Endothelial cell of umbilical vein (primary cell): ENCODE results near the gene PAK6.

Experiments used
- POLR2AphosphoS5 ChIP-seq: IDR thresholded peaks from 2 replicates; pipeline ENCODE4 v1.6.1; 2012; ENCODE audit warnings: low read depth, mild to moderate bottlenecking, control low read depth, low read length, moderate library complexity; ENCODE audit not compliant: insufficient read depth
- TF ChIP-seq, protein P1 (sequence below): IDR thresholded peaks from 2 replicates; pipeline ENCODE4 v1.6.1; 2011; ENCODE audit not compliant: insufficient read depth, insufficient read length
- TF ChIP-seq, protein P2 (sequence below), 2 donors: IDR thresholded peaks; 1 replicate in 1 of 2; 2 replicates in 1 of 2; pipeline ENCODE4 v1.5.1; 2011; ENCODE audit warnings: low read length in 2 of 2, mild to moderate bottlenecking in 2 of 2, moderate library complexity in 2 of 2, control low read depth in 1 of 2, inconsistent platforms in 1 of 2, low read depth in 1 of 2; ENCODE audit not compliant: insufficient read depth in 1 of 2; ENCODE audit errors: extremely low read depth in 1 of 2

DNA sequence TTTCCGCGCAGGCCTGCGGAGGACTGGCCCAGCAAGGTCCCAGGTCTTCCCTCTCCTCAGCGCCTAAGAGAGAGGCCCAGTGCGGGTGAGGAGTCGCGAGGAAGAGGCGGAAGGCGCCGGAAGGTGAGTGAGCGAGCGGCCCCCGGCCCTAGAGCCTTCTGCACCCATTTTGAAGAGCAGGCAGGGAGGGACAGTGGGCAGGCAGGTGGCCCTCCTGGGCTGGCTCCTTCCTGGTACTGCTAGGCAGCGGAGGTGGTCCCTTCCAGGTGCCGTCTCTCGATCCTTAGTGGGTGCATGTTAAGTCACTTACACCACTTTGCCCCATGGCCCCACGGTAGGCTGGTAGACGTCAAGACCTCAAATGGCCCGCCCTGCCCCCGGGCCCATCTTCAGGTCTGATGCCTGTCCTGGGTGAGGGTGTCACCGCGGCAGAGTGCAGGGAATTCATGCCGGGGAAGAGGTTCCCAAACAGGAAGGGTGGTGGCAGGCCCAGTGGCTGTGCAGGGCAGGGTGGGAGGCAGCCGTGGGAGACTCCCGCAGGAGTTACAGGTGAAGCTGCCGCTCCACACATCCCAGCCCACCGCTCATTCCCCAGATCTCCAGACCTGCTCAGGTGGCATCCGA, 14.4 kb downstream of the PAK6 start:
- no peak for TF ChIP-seq POLR2AphosphoS5
- TF ChIP-seq, protein P1, sequence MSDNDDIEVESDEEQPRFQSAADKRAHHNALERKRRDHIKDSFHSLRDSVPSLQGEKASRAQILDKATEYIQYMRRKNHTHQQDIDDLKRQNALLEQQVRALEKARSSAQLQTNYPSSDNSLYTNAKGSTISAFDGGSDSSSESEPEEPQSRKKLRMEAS, result no peak
- TF ChIP-seq, protein P2, sequence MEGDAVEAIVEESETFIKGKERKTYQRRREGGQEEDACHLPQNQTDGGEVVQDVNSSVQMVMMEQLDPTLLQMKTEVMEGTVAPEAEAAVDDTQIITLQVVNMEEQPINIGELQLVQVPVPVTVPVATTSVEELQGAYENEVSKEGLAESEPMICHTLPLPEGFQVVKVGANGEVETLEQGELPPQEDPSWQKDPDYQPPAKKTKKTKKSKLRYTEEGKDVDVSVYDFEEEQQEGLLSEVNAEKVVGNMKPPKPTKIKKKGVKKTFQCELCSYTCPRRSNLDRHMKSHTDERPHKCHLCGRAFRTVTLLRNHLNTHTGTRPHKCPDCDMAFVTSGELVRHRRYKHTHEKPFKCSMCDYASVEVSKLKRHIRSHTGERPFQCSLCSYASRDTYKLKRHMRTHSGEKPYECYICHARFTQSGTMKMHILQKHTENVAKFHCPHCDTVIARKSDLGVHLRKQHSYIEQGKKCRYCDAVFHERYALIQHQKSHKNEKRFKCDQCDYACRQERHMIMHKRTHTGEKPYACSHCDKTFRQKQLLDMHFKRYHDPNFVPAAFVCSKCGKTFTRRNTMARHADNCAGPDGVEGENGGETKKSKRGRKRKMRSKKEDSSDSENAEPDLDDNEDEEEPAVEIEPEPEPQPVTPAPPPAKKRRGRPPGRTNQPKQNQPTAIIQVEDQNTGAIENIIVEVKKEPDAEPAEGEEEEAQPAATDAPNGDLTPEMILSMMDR (IDR thresholded peaks at IDR 0.05; ENCODE audit: extremely low read depth in 1 of 2, insufficient read depth in 1 of 2, low read depth in 1 of 2, low read length in 2 of 2), result no peak
